ENCODE measurements around the gene LRRC57.

LRRC57 gene

DNA sequence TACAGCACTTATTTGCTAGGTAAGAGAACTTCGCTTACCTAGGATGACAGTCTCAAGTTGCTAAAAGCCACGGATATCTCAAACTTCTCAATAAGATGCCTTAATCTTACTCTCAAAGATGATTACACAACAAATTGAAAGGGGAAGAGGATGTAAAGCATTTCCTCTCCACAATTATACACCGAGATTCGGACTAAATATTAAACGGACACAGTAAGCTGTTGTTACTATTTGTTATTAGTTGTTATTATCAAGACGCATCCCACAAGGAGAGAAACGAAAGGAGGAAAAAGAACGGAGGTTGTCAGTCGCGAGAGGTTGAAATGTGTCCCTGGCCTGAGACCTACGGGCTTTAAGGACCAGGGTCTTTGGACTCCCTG lies 58.3 kb downstream of the LRRC57 start:
- no peak for TF ChIP-seq ARNTL (CRISPR knock-in tag; IDR thresholded peaks at IDR 0.05; ENCODE audit: borderline replicate concordance, low read depth)
- no peak for TF ChIP-seq ZNF565 (CRISPR knock-in tag; conservative IDR thresholded peaks at IDR 0.05; ENCODE audit: low read depth)
- TF ChIP-seq BACH2 (CRISPR knock-in tag; IDR thresholded peaks at IDR 0.05; ENCODE audit: borderline replicate concordance), result no peak
- TF ChIP-seq ZC3H10 (CRISPR knock-in tag; IDR thresholded peaks at IDR 0.05), result no peak
- TF ChIP-seq ZFP3 (CRISPR knock-in tag; IDR thresholded peaks at IDR 0.05), result no peak
- no peak for TF ChIP-seq PATZ1 (CRISPR knock-in tag; IDR thresholded peaks at IDR 0.05; ENCODE audit: borderline replicate concordance)
- TF ChIP-seq CSDC2 (CRISPR knock-in tag; IDR thresholded peaks at IDR 0.05), result no peak
- no peak for TF ChIP-seq PPARA (CRISPR knock-in tag; IDR thresholded peaks at IDR 0.05; ENCODE audit: borderline replicate concordance)
- TF ChIP-seq, protein P1, sequence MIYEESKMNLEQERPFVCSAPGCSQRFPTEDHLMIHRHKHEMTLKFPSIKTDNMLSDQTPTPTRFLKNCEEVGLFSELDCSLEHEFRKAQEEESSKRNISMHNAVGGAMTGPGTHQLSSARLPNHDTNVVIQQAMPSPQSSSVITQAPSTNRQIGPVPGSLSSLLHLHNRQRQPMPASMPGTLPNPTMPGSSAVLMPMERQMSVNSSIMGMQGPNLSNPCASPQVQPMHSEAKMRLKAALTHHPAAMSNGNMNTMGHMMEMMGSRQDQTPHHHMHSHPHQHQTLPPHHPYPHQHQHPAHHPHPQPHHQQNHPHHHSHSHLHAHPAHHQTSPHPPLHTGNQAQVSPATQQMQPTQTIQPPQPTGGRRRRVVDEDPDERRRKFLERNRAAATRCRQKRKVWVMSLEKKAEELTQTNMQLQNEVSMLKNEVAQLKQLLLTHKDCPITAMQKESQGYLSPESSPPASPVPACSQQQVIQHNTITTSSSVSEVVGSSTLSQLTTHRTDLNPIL (CRISPR knock-in tag; IDR thresholded peaks at IDR 0.05; ENCODE audit: low read depth), result no peak
- TF ChIP-seq TCF4 (CRISPR knock-in tag; IDR thresholded peaks at IDR 0.05; ENCODE audit: borderline replicate concordance), result no peak
- TF ChIP-seq, protein P2, sequence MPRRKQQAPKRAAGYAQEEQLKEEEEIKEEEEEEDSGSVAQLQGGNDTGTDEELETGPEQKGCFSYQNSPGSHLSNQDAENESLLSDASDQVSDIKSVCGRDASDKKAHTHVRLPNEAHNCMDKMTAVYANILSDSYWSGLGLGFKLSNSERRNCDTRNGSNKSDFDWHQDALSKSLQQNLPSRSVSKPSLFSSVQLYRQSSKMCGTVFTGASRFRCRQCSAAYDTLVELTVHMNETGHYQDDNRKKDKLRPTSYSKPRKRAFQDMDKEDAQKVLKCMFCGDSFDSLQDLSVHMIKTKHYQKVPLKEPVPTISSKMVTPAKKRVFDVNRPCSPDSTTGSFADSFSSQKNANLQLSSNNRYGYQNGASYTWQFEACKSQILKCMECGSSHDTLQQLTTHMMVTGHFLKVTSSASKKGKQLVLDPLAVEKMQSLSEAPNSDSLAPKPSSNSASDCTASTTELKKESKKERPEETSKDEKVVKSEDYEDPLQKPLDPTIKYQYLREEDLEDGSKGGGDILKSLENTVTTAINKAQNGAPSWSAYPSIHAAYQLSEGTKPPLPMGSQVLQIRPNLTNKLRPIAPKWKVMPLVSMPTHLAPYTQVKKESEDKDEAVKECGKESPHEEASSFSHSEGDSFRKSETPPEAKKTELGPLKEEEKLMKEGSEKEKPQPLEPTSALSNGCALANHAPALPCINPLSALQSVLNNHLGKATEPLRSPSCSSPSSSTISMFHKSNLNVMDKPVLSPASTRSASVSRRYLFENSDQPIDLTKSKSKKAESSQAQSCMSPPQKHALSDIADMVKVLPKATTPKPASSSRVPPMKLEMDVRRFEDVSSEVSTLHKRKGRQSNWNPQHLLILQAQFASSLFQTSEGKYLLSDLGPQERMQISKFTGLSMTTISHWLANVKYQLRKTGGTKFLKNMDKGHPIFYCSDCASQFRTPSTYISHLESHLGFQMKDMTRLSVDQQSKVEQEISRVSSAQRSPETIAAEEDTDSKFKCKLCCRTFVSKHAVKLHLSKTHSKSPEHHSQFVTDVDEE (CRISPR knock-in tag; IDR thresholded peaks at IDR 0.05), result no peak
- no peak for TF ChIP-seq SNAI2 (CRISPR knock-in tag; IDR thresholded peaks at IDR 0.05)
- ATAC-seq, result peak; percentile 2; the same call in 2 of the 3 replicates
